ENCODE measurements around the gene PRPF31. TPM values are rescaled to one million over a fixed set of nuclear protein-coding genes. Genes with fewer than 3 reads are reported as not detected.

Gene PRPF31
- total and polyA plus RNA-seq, 2 of the 4 experiments (the other 2 are of a cell fraction): 65.4 to 66.1 TPM

- H3K27ac ChIP-seq (ENCODE audit: insufficient read depth, low read length): peak within 1 kb of the TSS; percentile 88
- H4K5ac ChIP-seq (ENCODE audit: low read depth, low read length): peak within 1 kb of the TSS; percentile 91
- H2BK120ac ChIP-seq (ENCODE audit: low read depth, low read length): peak within 1 kb of the TSS; percentile 90
- peak; percentile 91 for ATAC-seq (ENCODE audit: low read depth)
- H3K23ac ChIP-seq (ENCODE audit: low read depth, low read length): peak within 1 kb of the TSS; percentile 99
- peak within 1 kb of the TSS; percentile 91 for H3K18ac ChIP-seq (ENCODE audit: low read depth, low read length)
- peak within 1 kb of the TSS; percentile 60 for H3K4me3 ChIP-seq (ENCODE audit: insufficient read depth, low read depth, low read length)
- CTCF ChIA-PET: no interaction called here
- H3K56ac ChIP-seq (ENCODE audit: extremely low read depth, insufficient read depth, low read length): peak within 1 kb of the TSS; percentile 96
- peak within 1 kb of the TSS; percentile 99 for H3K4me2 ChIP-seq (ENCODE audit: low read depth, low read length)
- no peaks in the 10 kb centered on the region; the same call in none of the 2 replicates for H3K9me1 ChIP-seq (ENCODE audit: insufficient read depth, low read length)
- H4K20me1 ChIP-seq (ENCODE audit: insufficient read depth, low read length): no peaks in the 10 kb centered on the region
- peaks cover 11% of the 10 kb centered on the region for H3K4me1 ChIP-seq (ENCODE audit: control insufficient read depth, insufficient read depth, low read length)
- peak within 1 kb of the TSS; percentile 87 for H3K9ac ChIP-seq (ENCODE audit: low read depth, low read length)
- in situ Hi-C loops (cut with MboI; ENCODE audit: low sequenced_read_pairs) (no loop called here), intact Hi-C loops (cut with micrococcal nuclease) (loop anchor here (1.0 to 5.0 kb wide), 2 partner anchors 22 to 1123 kb away; partner anchors contain the start of genes BRSK1, CNOT3 and HSPBP1), dilution Hi-C loops (cut with HindIII; ENCODE audit: low sequenced_read_pairs, unreplicated experiment) (no loop called here)
- peak within 1 kb of the TSS; percentile 79 to 99 for H4K8ac ChIP-seq (ENCODE audit: low read depth in 2 of 2, low read length in 2 of 2)
- H2AFZ ChIP-seq (replicated peaks; ENCODE audit: low read length, poor library complexity): peak within 1 kb of the TSS; percentile 99
- H2AK9ac ChIP-seq (replicated peaks; ENCODE audit: low read depth, low read length, poor library complexity): peak within 1 kb of the TSS; percentile 92
- H3K4ac ChIP-seq (ENCODE audit: low read depth, low read length): peak within 1 kb of the TSS; percentile 98
- H3K36me3 ChIP-seq (ENCODE audit: control insufficient read depth, insufficient read depth, low read length): peaks cover 23% of the 10 kb centered on the region
- H3K14ac ChIP-seq (replicated peaks; ENCODE audit: low read depth, low read length): peak within 1 kb of the TSS; percentile 98
- peak; percentile 100 for DNase-seq
- H3K79me1 ChIP-seq (ENCODE audit: low read depth in 1 of 2, low read length in 2 of 2): peaks cover 10 to 38% of the 10 kb centered on the region in 2 experiments; a peak in 3 of 4 replicates
- BruUV-seq (replicated peaks): no TSS peak
- peak within 1 kb of the TSS; percentile 79; the same call in 1 of the 3 replicates for H2BK15ac ChIP-seq (ENCODE audit: low read depth, low read length)
- 2% methylated on average over 33 of the region's 72 CpGs; no CpG with 5 or more reads in 1 of the 2 experiments for WGBS, 2 experiments (ENCODE audit: extremely low coverage in 2 of 2, insufficient read length in 1 of 2)
- peak within 1 kb of the TSS; percentile 92 for H2BK5ac ChIP-seq (ENCODE audit: low read depth, low read length, poor library complexity, severe bottlenecking)
- H4K91ac ChIP-seq (ENCODE audit: insufficient read depth, low read depth, low read length): peak within 1 kb of the TSS; percentile 99
- H3K27me3 ChIP-seq (ENCODE audit: control insufficient read depth, insufficient read depth, low read length): no peaks in the 10 kb centered on the region
- H3K9me3 ChIP-seq (ENCODE audit: control insufficient read depth, insufficient read depth, low read length): no peaks in the 10 kb centered on the region
- peak within 1 kb of the TSS; percentile 55; the same call in 1 of the 2 replicates for H2BK20ac ChIP-seq (ENCODE audit: low read depth, low read length)
- peak within 1 kb of the TSS; percentile 97 for H2AK5ac ChIP-seq (ENCODE audit: low read depth, low read length)
- TF ChIP-seq FOS (IDR thresholded peaks at IDR 0.05; ENCODE audit: low read depth, low read length) (peak; percentile 55; the same call in 1 of the 2 replicates), CHD1 (IDR thresholded peaks at IDR 0.05; ENCODE audit: low read depth, low read length) (0 out of 2 replicates have a peak, but pooled peaks have one; percentile 59), RFX5 (IDR thresholded peaks at IDR 0.05; ENCODE audit: low read depth, low read length) (peak; percentile 54), MAFK (IDR thresholded peaks at IDR 0.05; ENCODE audit: low read depth, low read length) (peak; percentile 30; the same call in 1 of the 2 replicates), MXI1 (IDR thresholded peaks at IDR 0.05; ENCODE audit: borderline replicate concordance, low read depth, low read length) (0 out of 2 replicates have a peak, but pooled peaks have one; percentile 39), CEBPB (IDR thresholded peaks at IDR 0.05; ENCODE audit: low read depth, low read length) (peak; percentile 20; the same call in 1 of the 2 replicates), NFE2L2 (IDR thresholded peaks at IDR 0.05; ENCODE audit: low read depth, low read length) (no peak), MAZ (IDR thresholded peaks at IDR 0.05; ENCODE audit: borderline replicate concordance, low read depth, low read length) (peak; percentile 92), USF2 (IDR thresholded peaks at IDR 0.05; ENCODE audit: low read depth, low read length) (no peak), POLR2A (IDR thresholded peaks at IDR 0.05; ENCODE audit: low read depth, low read length) (peak; percentile 96)
- TF ChIP-seq, protein P1, sequence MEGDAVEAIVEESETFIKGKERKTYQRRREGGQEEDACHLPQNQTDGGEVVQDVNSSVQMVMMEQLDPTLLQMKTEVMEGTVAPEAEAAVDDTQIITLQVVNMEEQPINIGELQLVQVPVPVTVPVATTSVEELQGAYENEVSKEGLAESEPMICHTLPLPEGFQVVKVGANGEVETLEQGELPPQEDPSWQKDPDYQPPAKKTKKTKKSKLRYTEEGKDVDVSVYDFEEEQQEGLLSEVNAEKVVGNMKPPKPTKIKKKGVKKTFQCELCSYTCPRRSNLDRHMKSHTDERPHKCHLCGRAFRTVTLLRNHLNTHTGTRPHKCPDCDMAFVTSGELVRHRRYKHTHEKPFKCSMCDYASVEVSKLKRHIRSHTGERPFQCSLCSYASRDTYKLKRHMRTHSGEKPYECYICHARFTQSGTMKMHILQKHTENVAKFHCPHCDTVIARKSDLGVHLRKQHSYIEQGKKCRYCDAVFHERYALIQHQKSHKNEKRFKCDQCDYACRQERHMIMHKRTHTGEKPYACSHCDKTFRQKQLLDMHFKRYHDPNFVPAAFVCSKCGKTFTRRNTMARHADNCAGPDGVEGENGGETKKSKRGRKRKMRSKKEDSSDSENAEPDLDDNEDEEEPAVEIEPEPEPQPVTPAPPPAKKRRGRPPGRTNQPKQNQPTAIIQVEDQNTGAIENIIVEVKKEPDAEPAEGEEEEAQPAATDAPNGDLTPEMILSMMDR (conservative IDR thresholded peaks at IDR 0.05; ENCODE audit: low read depth, low read length): peak; percentile 33; the same call in 1 of the 2 replicates
- TF ChIP-seq, protein P2, sequence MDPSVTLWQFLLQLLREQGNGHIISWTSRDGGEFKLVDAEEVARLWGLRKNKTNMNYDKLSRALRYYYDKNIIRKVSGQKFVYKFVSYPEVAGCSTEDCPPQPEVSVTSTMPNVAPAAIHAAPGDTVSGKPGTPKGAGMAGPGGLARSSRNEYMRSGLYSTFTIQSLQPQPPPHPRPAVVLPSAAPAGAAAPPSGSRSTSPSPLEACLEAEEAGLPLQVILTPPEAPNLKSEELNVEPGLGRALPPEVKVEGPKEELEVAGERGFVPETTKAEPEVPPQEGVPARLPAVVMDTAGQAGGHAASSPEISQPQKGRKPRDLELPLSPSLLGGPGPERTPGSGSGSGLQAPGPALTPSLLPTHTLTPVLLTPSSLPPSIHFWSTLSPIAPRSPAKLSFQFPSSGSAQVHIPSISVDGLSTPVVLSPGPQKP (IDR thresholded peaks at IDR 0.05; ENCODE audit: borderline replicate concordance, low read depth, low read length): no peak
- POLR2A ChIA-PET (ENCODE audit: unreplicated experiment): interaction anchor here (1.0 to 1.9 kb wide), 4 partner anchors 17 to 41 kb away, joined by 3 to 5 read pairs (median 4); partner anchors contain the start of genes CNOT3, MBOAT7 and RPS9
Observed at GRCh38 chr19:54159352-54160181, 44.0 kb downstream of the PRPF31 start, which contains the start of gene LENG1. Gene LENG1 (minus strand): TSS chr19:54159721. CDS start chr19:54159695, 26 bp downstream.
